ENCODE results near the gene LSR. TPM values are rescaled to one million over a fixed set of nuclear protein-coding genes. Genes with fewer than 3 reads are reported as not detected.
A peak's percentile ranks its signal among the peaks of the same experiment; 100 is the strongest.

The LSR gene
- total RNA-seq (2014; rRNA removed; shearing (Covaris generic); ENCODE audit: low replicate concordance), result 0.63 and 1.2 TPM in 2 replicates

- H3K79me2 ChIP-seq (ENCODE audit: low read length), result no peaks in the 10 kb centered on the region
- no peaks in the 10 kb centered on the region for H3K36me3 ChIP-seq (ENCODE audit: insufficient read depth, low read length)
- no peak for DNase-seq
- H2AFZ ChIP-seq (ENCODE audit: low read length), result no peak within 1 kb of the TSS
- H3K27me3 ChIP-seq (ENCODE audit: low read length), result no peaks in the 10 kb centered on the region
- no peak within 1 kb of the TSS for H3K4me3 ChIP-seq (ENCODE audit: low read length)
- no peaks in the 10 kb centered on the region for H3K9me3 ChIP-seq (ENCODE audit: low read length)
- H3K4me1 ChIP-seq (ENCODE audit: low read length), result no peaks in the 10 kb centered on the region; the same call in 1 of the 2 replicates
- no peak within 1 kb of the TSS for H3K9ac ChIP-seq (ENCODE audit: low read length)
- H4K20me1 ChIP-seq (ENCODE audit: insufficient read depth, low read depth, low read length), result no peaks in the 10 kb centered on the region
- no peak within 1 kb of the TSS for H3K27ac ChIP-seq (ENCODE audit: low read length)
- no peaks in the 10 kb centered on the region for H3K9me2 ChIP-seq (replicated peaks; ENCODE audit: insufficient read depth, low read length)
- H3K4me2 ChIP-seq (ENCODE audit: low read depth, low read length, poor library complexity, severe bottlenecking), result peak within 1 kb of the TSS; percentile 38
These were observed at the start of gene LSR for GRCh38 chr19:35248310-35249145. TSS of gene LSR (plus strand) at chr19:35249002. CDS start at chr19:35249023, 21 bp downstream.

- Histone ChIP-seq H3K36me3 (ENCODE audit: insufficient read depth, low read length) (no peaks in the 10 kb centered on the region), H3K4me1 (ENCODE audit: low read length) (peaks cover 8% of the 10 kb centered on the region), H3K79me2 (ENCODE audit: low read length) (no peaks in the 10 kb centered on the region), H3K9ac (ENCODE audit: low read length) (no peak overlapping the region), H3K27ac (ENCODE audit: low read length) (no peak overlapping the region), H3K9me3 (ENCODE audit: low read length) (no peaks in the 10 kb centered on the region), H4K20me1 (ENCODE audit: insufficient read depth, low read depth, low read length) (no peaks in the 10 kb centered on the region), H3K4me2 (ENCODE audit: low read depth, low read length, poor library complexity, severe bottlenecking) (no peak overlapping the region), H3K27me3 (ENCODE audit: low read length) (no peaks in the 10 kb centered on the region), H3K4me3 (ENCODE audit: low read length) (no peak overlapping the region), H3K9me2 (replicated peaks; ENCODE audit: insufficient read depth, low read length) (no peaks in the 10 kb centered on the region), H2AFZ (ENCODE audit: low read length) (no peak overlapping the region)
- DNase-seq, result no peak
These were observed 49.3 kb upstream of the LSR start for GRCh38 chr19:35199481-35199880.

- H2AFZ ChIP-seq (ENCODE audit: low read length), result no peak overlapping the region
- H3K4me3 ChIP-seq (ENCODE audit: low read length), result no peak overlapping the region
- H4K20me1 ChIP-seq (ENCODE audit: insufficient read depth, low read depth, low read length), result no peaks in the 10 kb centered on the region
- H3K9ac ChIP-seq (ENCODE audit: low read length), result no peak overlapping the region
- H3K36me3 ChIP-seq (ENCODE audit: insufficient read depth, low read length), result no peaks in the 10 kb centered on the region
- H3K9me3 ChIP-seq (ENCODE audit: low read length), result no peaks in the 10 kb centered on the region
- no peaks in the 10 kb centered on the region for H3K27me3 ChIP-seq (ENCODE audit: low read length)
- H3K4me1 ChIP-seq (ENCODE audit: low read length), result peaks cover 24% of the 10 kb centered on the region
- H3K27ac ChIP-seq (ENCODE audit: low read length), result no peak overlapping the region
- DNase-seq, result no peak
- no peaks in the 10 kb centered on the region for H3K79me2 ChIP-seq (ENCODE audit: low read length)
- H3K9me2 ChIP-seq (replicated peaks; ENCODE audit: insufficient read depth, low read length), result no peaks in the 10 kb centered on the region
- H3K4me2 ChIP-seq (ENCODE audit: low read depth, low read length, poor library complexity, severe bottlenecking), result no peak overlapping the region
These were observed 45.8 kb upstream of the LSR start for GRCh38 chr19:35202722-35203688.

GRCh38 chr19:35204799-35205732 is 43.7 kb upstream of the LSR start:
- no peak overlapping the region; the same call in 1 of the 2 replicates for H3K27ac ChIP-seq (ENCODE audit: low read length)
- H3K9me3 ChIP-seq (ENCODE audit: low read length), result no peaks in the 10 kb centered on the region
- H3K4me3 ChIP-seq (ENCODE audit: low read length), result no peak overlapping the region
- peak overlapping the region; percentile 38 for H3K4me2 ChIP-seq (ENCODE audit: low read depth, low read length, poor library complexity, severe bottlenecking)
- peaks cover 24% of the 10 kb centered on the region for H3K4me1 ChIP-seq (ENCODE audit: low read length)
- H2AFZ ChIP-seq (ENCODE audit: low read length), result peak overlapping the region; percentile 55; the same call in 1 of the 2 replicates
- no peaks in the 10 kb centered on the region for H3K79me2 ChIP-seq (ENCODE audit: low read length)
- DNase-seq, result peak; percentile 89
- H3K9me2 ChIP-seq (replicated peaks; ENCODE audit: insufficient read depth, low read length), result no peaks in the 10 kb centered on the region
- H3K27me3 ChIP-seq (ENCODE audit: low read length), result no peaks in the 10 kb centered on the region
- peak overlapping the region; percentile 23 for H3K9ac ChIP-seq (ENCODE audit: low read length)
- no peaks in the 10 kb centered on the region for H4K20me1 ChIP-seq (ENCODE audit: insufficient read depth, low read depth, low read length)
- H3K36me3 ChIP-seq (ENCODE audit: insufficient read depth, low read length), result no peaks in the 10 kb centered on the region

GRCh38 chr19:35205733-35206323 is 43.0 kb upstream of the LSR start:
- Histone ChIP-seq H3K36me3 (ENCODE audit: insufficient read depth, low read length) (no peaks in the 10 kb centered on the region), H3K4me3 (ENCODE audit: low read length) (no peak overlapping the region), H3K9me2 (replicated peaks; ENCODE audit: insufficient read depth, low read length) (no peaks in the 10 kb centered on the region), H3K9me3 (ENCODE audit: low read length) (no peaks in the 10 kb centered on the region), H3K27me3 (ENCODE audit: low read length) (no peaks in the 10 kb centered on the region), H3K9ac (ENCODE audit: low read length) (no peak overlapping the region), H4K20me1 (ENCODE audit: insufficient read depth, low read depth, low read length) (no peaks in the 10 kb centered on the region), H3K4me1 (ENCODE audit: low read length) (peaks cover 24% of the 10 kb centered on the region), H3K4me2 (ENCODE audit: low read depth, low read length, poor library complexity, severe bottlenecking) (no peak overlapping the region), H3K79me2 (ENCODE audit: low read length) (no peaks in the 10 kb centered on the region), H2AFZ (ENCODE audit: low read length) (no peak overlapping the region), H3K27ac (ENCODE audit: low read length) (no peak overlapping the region)
- no peak for DNase-seq

- H3K79me2 ChIP-seq (ENCODE audit: low read length), result no peaks in the 10 kb centered on the region
- H3K4me3 ChIP-seq (ENCODE audit: low read length), result no peak overlapping the region
- no peak for DNase-seq
- no peaks in the 10 kb centered on the region for H3K9me2 ChIP-seq (replicated peaks; ENCODE audit: insufficient read depth, low read length)
- no peak overlapping the region for H3K4me2 ChIP-seq (ENCODE audit: low read depth, low read length, poor library complexity, severe bottlenecking)
- no peak overlapping the region for H3K9ac ChIP-seq (ENCODE audit: low read length)
- H3K27me3 ChIP-seq (ENCODE audit: low read length), result no peaks in the 10 kb centered on the region
- H4K20me1 ChIP-seq (ENCODE audit: insufficient read depth, low read depth, low read length), result no peaks in the 10 kb centered on the region
- H2AFZ ChIP-seq (ENCODE audit: low read length), result no peak overlapping the region
- H3K4me1 ChIP-seq (ENCODE audit: low read length), result peaks cover 24% of the 10 kb centered on the region
- H3K9me3 ChIP-seq (ENCODE audit: low read length), result no peaks in the 10 kb centered on the region
- H3K36me3 ChIP-seq (ENCODE audit: insufficient read depth, low read length), result no peaks in the 10 kb centered on the region
- no peak overlapping the region for H3K27ac ChIP-seq (ENCODE audit: low read length)
These were observed 42.4 kb upstream of the LSR start for GRCh38 chr19:35206379-35206778.

GRCh38 chr19:35206855-35207254 is 41.9 kb upstream of the LSR start:
- H3K4me3 ChIP-seq (ENCODE audit: low read length), result no peak overlapping the region
- no peak overlapping the region for H3K9ac ChIP-seq (ENCODE audit: low read length)
- no peaks in the 10 kb centered on the region for H3K9me3 ChIP-seq (ENCODE audit: low read length)
- no peaks in the 10 kb centered on the region for H3K9me2 ChIP-seq (replicated peaks; ENCODE audit: insufficient read depth, low read length)
- no peaks in the 10 kb centered on the region for H3K79me2 ChIP-seq (ENCODE audit: low read length)
- H3K27ac ChIP-seq (ENCODE audit: low read length), result no peak overlapping the region
- no peaks in the 10 kb centered on the region for H4K20me1 ChIP-seq (ENCODE audit: insufficient read depth, low read depth, low read length)
- no peak overlapping the region for H3K4me2 ChIP-seq (ENCODE audit: low read depth, low read length, poor library complexity, severe bottlenecking)
- H3K4me1 ChIP-seq (ENCODE audit: low read length), result peaks cover 24% of the 10 kb centered on the region
- no peak for DNase-seq
- no peaks in the 10 kb centered on the region for H3K27me3 ChIP-seq (ENCODE audit: low read length)
- H2AFZ ChIP-seq (ENCODE audit: low read length), result no peak overlapping the region
- H3K36me3 ChIP-seq (ENCODE audit: insufficient read depth, low read length), result no peaks in the 10 kb centered on the region

All from Karpas-422 (cell line).